Mesenchymal stem cell (in vitro differentiated cells and primary cell): ENCODE measurements around the gene PTGDR2.

Experiments used
- DNase-seq: peaks from one replicate; pipeline ENCODE4 v3.0.0-alpha.2; 2013
- H2AFZ ChIP-seq: one replicate; pipeline ENCODE4 v1.6.1; 2013; ENCODE audit warnings: low read depth, mild to moderate bottlenecking, control low read depth, inconsistent platforms, low read length, moderate library complexity
- H2AK5ac ChIP-seq: 2 replicates; pipeline ENCODE4 v1.6.1; 2013; ENCODE audit warnings: low read length, moderate library complexity, mild to moderate bottlenecking, inconsistent platforms; ENCODE audit not compliant: severe bottlenecking
- H2BK120ac ChIP-seq: one replicate; pipeline ENCODE4 v1.6.1; 2013; ENCODE audit warnings: low read depth, mild to moderate bottlenecking, inconsistent platforms, low read length, moderate library complexity
- H2BK12ac ChIP-seq, 2 experiments: one replicate each; pipeline ENCODE4 v1.6.1; 2013; ENCODE audit warnings: inconsistent platforms in 2 of 2, low read length in 2 of 2, mild to moderate bottlenecking in 2 of 2, moderate library complexity in 2 of 2, control low read depth in 1 of 2
- H2BK15ac ChIP-seq: one replicate; pipeline ENCODE4 v1.6.1; 2013; ENCODE audit warnings: mild to moderate bottlenecking, low read depth, inconsistent platforms; ENCODE audit not compliant: poor library complexity, severe bottlenecking
- H2BK5ac ChIP-seq: 2 replicates; pipeline ENCODE4 v1.6.1; 2013; ENCODE audit warnings: low read depth, mild to moderate bottlenecking, low read length, control low read depth, inconsistent platforms; ENCODE audit not compliant: poor library complexity, severe bottlenecking
- H3K14ac ChIP-seq, 2 experiments: one replicate each; pipeline ENCODE4 v1.6.1; 2013; ENCODE audit warnings: inconsistent platforms in 2 of 2, low read length in 2 of 2, control low read depth in 1 of 2, mild to moderate bottlenecking in 1 of 2, moderate library complexity in 1 of 2
- H3K18ac ChIP-seq, 2 experiments: one replicate each; pipeline ENCODE4 v1.6.1; 2013; ENCODE audit warnings: inconsistent platforms in 2 of 2, low read length in 2 of 2, control low read depth in 1 of 2, low read depth in 1 of 2, mild to moderate bottlenecking in 1 of 2
- H3K23ac ChIP-seq, 2 experiments: one replicate each; pipeline ENCODE4 v1.6.1; 2013; ENCODE audit warnings: inconsistent platforms in 2 of 2, low read length in 2 of 2, mild to moderate bottlenecking in 2 of 2, moderate library complexity in 2 of 2, control low read depth in 1 of 2
- H3K27ac ChIP-seq: 2 replicates; pipeline ENCODE4 v1.5.1; 2013; ENCODE audit warnings: mild to moderate bottlenecking, moderate library complexity, low read length, control low read depth, inconsistent platforms; ENCODE audit not compliant: poor library complexity, severe bottlenecking
- H3K27me3 ChIP-seq, 2 experiments: 2 replicates each; pipeline versions ENCODE4 v1.6.1 to v1.7.0; 2013; ENCODE audit warnings: low read length in 2 of 2, mild to moderate bottlenecking in 2 of 2, moderate library complexity in 2 of 2, control low read depth in 1 of 2, inconsistent platforms in 1 of 2; ENCODE audit not compliant: control insufficient read depth in 1 of 2, insufficient read depth in 1 of 2
- H3K36me3 ChIP-seq, 2 experiments: 2 replicates each; pipeline versions ENCODE4 v1.6.1 to v1.7.0; 2013; ENCODE audit warnings: low read length in 2 of 2, control low read depth in 1 of 2, inconsistent platforms in 1 of 2, low read depth in 1 of 2, mild to moderate bottlenecking in 1 of 2; ENCODE audit not compliant: insufficient read depth in 2 of 2, control insufficient read depth in 1 of 2
- H3K4ac ChIP-seq, 2 experiments: one replicate each; pipeline ENCODE4 v1.6.1; 2013; ENCODE audit warnings: inconsistent platforms in 2 of 2, low read length in 2 of 2, mild to moderate bottlenecking in 2 of 2, moderate library complexity in 2 of 2, control low read depth in 1 of 2, low read depth in 1 of 2
- H3K4me1 ChIP-seq: 2 replicates; pipeline ENCODE4 v1.6.1; 2013; ENCODE audit warnings: low read depth, low read length, control low read depth; ENCODE audit not compliant: control insufficient read depth, insufficient read depth
- H3K4me2 ChIP-seq: 2 replicates; pipeline ENCODE4 v1.6.1; 2013; ENCODE audit warnings: low read length, mild to moderate bottlenecking, inconsistent platforms; ENCODE audit not compliant: poor library complexity, severe bottlenecking
- H3K4me3 ChIP-seq, 2 experiments: 2 replicates each; pipeline versions ENCODE4 v1.5.1 to v1.7.0; 2013; ENCODE audit warnings: low read length in 2 of 2, mild to moderate bottlenecking in 2 of 2, control low read depth in 1 of 2, low read depth in 1 of 2; ENCODE audit not compliant: insufficient read depth in 1 of 2
- H3K79me1 ChIP-seq: replicated peaks from 2 replicates; pipeline ENCODE4 v1.6.1; 2013; ENCODE audit warnings: mild to moderate bottlenecking, control low read depth, low read length, inconsistent platforms; ENCODE audit not compliant: poor library complexity, severe bottlenecking
- H3K9ac ChIP-seq: 2 replicates; pipeline ENCODE4 v1.7.0; 2013; ENCODE audit warnings: mild to moderate bottlenecking, low read length, moderate library complexity
- H3K9me3 ChIP-seq: 2 replicates; pipeline ENCODE4 v1.7.0; 2013; ENCODE audit warnings: mild to moderate bottlenecking, low read length; ENCODE audit not compliant: control insufficient read depth
- H4K8ac ChIP-seq: one replicate; pipeline ENCODE4 v1.6.1; 2013; ENCODE audit warnings: inconsistent platforms, mild to moderate bottlenecking, low read length, moderate library complexity
- H4K91ac ChIP-seq: one replicate; pipeline ENCODE4 v1.6.1; 2013; ENCODE audit warnings: mild to moderate bottlenecking, low read length, inconsistent platforms
- WGBS: methylation state at CpG from one replicate; pipeline ENCODE4 v1.1.7; 2013; ENCODE audit warnings: mixed read lengths; 5-methylcytosine and 5-hydroxymethylcytosine counted together

The PTGDR2 gene

GRCh38 chr11:60880643-60881282 is 25.0 kb upstream of the PTGDR2 start:
- Histone ChIP-seq H3K9ac (no peak overlapping the region), H3K4ac (no peak overlapping the region), H3K23ac (no peak overlapping the region), H3K4me2 (no peak overlapping the region), H3K18ac (no peak overlapping the region), H3K36me3 (peaks cover 3 to 15% of the 10 kb centered on the region in 2 experiments), H2AK5ac (no peak overlapping the region), H3K4me3 (no peak overlapping the region), H3K9me3 (no peaks in the 10 kb centered on the region), H2BK120ac (no peak overlapping the region), H3K14ac (no peak overlapping the region), H3K4me1 (no peaks in the 10 kb centered on the region), H2BK15ac (no peak overlapping the region), H3K79me1 (no peaks in the 10 kb centered on the region), H2AFZ (no peak overlapping the region), H3K27ac (no peak overlapping the region), H3K27me3 (no peaks in the 10 kb centered on the region), H2BK12ac (no peak overlapping the region), H4K8ac (no peak overlapping the region), H2BK5ac (no peak overlapping the region), H4K91ac (no peak overlapping the region)
- DNase-seq = no peak
- WGBS = 97% methylated on average over 8 of the region's 8 CpGs

- no peaks in the 10 kb centered on the region for H3K79me1 ChIP-seq
- H3K23ac ChIP-seq = no peak overlapping the region
- no peaks in the 10 kb centered on the region for H3K4me1 ChIP-seq
- no peak overlapping the region for H2AFZ ChIP-seq
- no peak overlapping the region for H4K8ac ChIP-seq
- no peak overlapping the region for H2BK15ac ChIP-seq
- WGBS = 97% methylated on average over 4 of the region's 5 CpGs
- H3K4ac ChIP-seq = no peak overlapping the region
- no peaks in the 10 kb centered on the region for H3K27me3 ChIP-seq
- H3K9me3 ChIP-seq = no peaks in the 10 kb centered on the region
- no peak overlapping the region for H2BK5ac ChIP-seq
- no peak overlapping the region for H2AK5ac ChIP-seq
- no peak overlapping the region for H2BK120ac ChIP-seq
- H2BK12ac ChIP-seq = no peak overlapping the region
- no peak overlapping the region for H3K4me2 ChIP-seq
- no peak for DNase-seq
- H4K91ac ChIP-seq = no peak overlapping the region
- H3K36me3 ChIP-seq = peaks cover 6 to 15% of the 10 kb centered on the region in 2 experiments
- H3K18ac ChIP-seq = no peak overlapping the region
- no peak overlapping the region for H3K4me3 ChIP-seq
- H3K27ac ChIP-seq = no peak overlapping the region
- H3K9ac ChIP-seq = no peak overlapping the region
- H3K14ac ChIP-seq = no peak overlapping the region
Measured at GRCh38 chr11:60879971-60880588, 24.3 kb upstream of the PTGDR2 start.

DNA sequence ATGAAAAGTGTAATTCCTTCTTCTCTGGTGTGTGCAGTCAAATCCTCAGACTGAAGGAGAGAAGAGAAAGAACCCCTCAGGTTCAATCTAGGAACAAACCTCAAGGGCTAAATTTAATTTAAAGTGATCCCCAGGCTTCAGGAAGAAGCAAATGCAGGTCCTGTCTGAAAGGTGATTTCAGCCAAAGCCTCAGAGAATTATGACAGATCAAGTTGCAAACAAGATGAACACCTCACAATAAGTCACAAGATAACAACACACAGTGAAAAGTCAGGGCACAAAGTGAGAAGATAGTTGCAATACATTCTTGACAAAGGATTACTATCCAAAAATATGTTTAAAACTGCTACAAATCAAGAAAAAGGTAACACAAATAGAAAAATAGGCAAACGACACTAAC is 23.4 kb upstream of the PTGDR2 start:
- H3K4ac ChIP-seq = no peak overlapping the region
- H3K9me3 ChIP-seq = no peaks in the 10 kb centered on the region
- no CpG with 5 or more reads among the region's 1 CpG for WGBS
- DNase-seq = no peak
- H3K18ac ChIP-seq = no peak overlapping the region
- no peaks in the 10 kb centered on the region for H3K79me1 ChIP-seq
- no peak overlapping the region for H3K4me3 ChIP-seq
- no peak overlapping the region for H4K91ac ChIP-seq
- H2AFZ ChIP-seq = no peak overlapping the region
- H3K27me3 ChIP-seq = no peaks in the 10 kb centered on the region
- H3K9ac ChIP-seq = peak overlapping the region; percentile 21
- no peak overlapping the region for H3K4me2 ChIP-seq
- no peak overlapping the region for H3K27ac ChIP-seq
- no peak overlapping the region for H2BK120ac ChIP-seq
- H2AK5ac ChIP-seq = no peak overlapping the region
- no peak overlapping the region for H3K14ac ChIP-seq
- no peak overlapping the region for H4K8ac ChIP-seq
- no peak overlapping the region for H2BK12ac ChIP-seq
- peaks cover 8 to 15% of the 10 kb centered on the region in 2 experiments for H3K36me3 ChIP-seq
- no peak overlapping the region for H3K23ac ChIP-seq
- H2BK5ac ChIP-seq = no peak overlapping the region
- H3K4me1 ChIP-seq = peaks cover 2% of the 10 kb centered on the region
- no peak overlapping the region for H2BK15ac ChIP-seq

DNA sequence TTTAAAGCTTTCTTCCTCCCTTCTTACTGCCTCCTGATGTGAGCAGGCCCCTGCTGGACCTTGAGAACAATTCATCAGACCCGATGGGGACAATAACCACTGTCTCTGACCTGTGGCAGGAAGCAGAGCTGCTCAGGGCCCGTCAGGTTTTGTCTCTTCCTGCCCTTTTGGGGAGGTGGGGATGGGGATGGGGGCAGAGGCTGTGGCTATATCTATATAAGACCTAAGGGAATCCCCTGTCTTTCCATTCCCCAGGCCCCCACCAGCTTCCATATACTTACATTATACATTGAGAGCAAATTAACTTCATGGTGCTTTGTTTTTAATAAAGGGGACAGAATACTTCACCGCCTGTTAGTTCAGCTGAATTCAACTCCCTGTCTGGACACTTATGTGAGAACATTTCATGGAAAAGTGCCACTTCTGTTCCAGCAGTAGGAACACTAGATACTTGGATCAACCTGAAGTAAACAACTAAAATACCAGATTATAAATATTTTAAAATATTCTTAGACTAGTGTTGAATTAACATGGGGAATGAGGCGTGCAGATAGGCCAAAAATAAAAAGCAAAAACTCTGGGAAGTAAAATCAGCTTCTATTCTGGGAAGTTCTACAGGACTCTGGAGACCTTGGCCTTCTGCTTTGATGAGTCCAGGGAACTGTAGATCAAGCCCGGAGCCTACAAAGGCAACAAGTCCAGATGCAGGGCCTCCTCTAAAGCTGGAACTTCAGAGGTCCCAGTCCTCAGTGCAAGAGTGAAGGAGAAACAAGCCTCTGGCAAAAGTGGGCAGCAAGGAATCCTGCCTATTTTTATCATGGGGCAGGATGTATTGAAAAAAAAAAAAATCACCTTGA is 22.7 kb upstream of the PTGDR2 start:
- no peak overlapping the region for H2BK5ac ChIP-seq
- no peak overlapping the region for H4K91ac ChIP-seq
- H3K4me1 ChIP-seq = peaks cover 5% of the 10 kb centered on the region
- no peak overlapping the region for H2BK15ac ChIP-seq
- peaks cover 8 to 15% of the 10 kb centered on the region in 2 experiments for H3K36me3 ChIP-seq
- H3K9me3 ChIP-seq = no peaks in the 10 kb centered on the region
- no peak overlapping the region for H3K4me2 ChIP-seq
- no peak overlapping the region for H4K8ac ChIP-seq
- H3K18ac ChIP-seq = no peak overlapping the region
- H3K79me1 ChIP-seq = no peaks in the 10 kb centered on the region
- no peak overlapping the region for H3K4ac ChIP-seq
- no peak overlapping the region for H3K4me3 ChIP-seq
- H3K27me3 ChIP-seq = no peaks in the 10 kb centered on the region
- H2AK5ac ChIP-seq = no peak overlapping the region
- no peak for DNase-seq
- no peak overlapping the region for H2AFZ ChIP-seq
- no peak overlapping the region for H2BK120ac ChIP-seq
- H3K14ac ChIP-seq = no peak overlapping the region
- no peak overlapping the region for H3K27ac ChIP-seq
- no peak overlapping the region for H3K23ac ChIP-seq
- no peak overlapping the region for H3K9ac ChIP-seq
- WGBS = over 99% methylated on average over 4 of the region's 5 CpGs
- no peak overlapping the region for H2BK12ac ChIP-seq
